ENCODE data around the gene PKD1. TPM values are rescaled to one million over a fixed set of nuclear protein-coding genes. Genes with fewer than 3 reads are reported as not detected.

The PKD1 gene
- total and polyA plus RNA-seq, 2 of the 13 experiments (the other 11 are each of a cell fraction or from before 2014, with no cell fraction given), result 22.1 to 23.0 TPM

- POLR2A ChIA-PET, result interaction anchor here (0.7 to 3.4 kb wide), 8 partner anchors 9 to 219 kb away, joined by 3 to 36 read pairs (median 3); partner anchors contain the start of genes ECI1, MSRB1, PGP and RPS2
- in situ Hi-C loops (cut with HindIII; ENCODE audit: extremely low pct_ligation_motif_present, low pct_unique_long_range_greater_than_20kb), result no loop called here
- TF ChIP-seq YEATS4 (CRISPR knock-in tag; IDR thresholded peaks at IDR 0.05; ENCODE audit: borderline replicate concordance) (no peak), IKZF5 (CRISPR knock-in tag; IDR thresholded peaks at IDR 0.05) (peak; percentile 36; the same call in 1 of the 2 replicates), CBX5 (CRISPR knock-in tag; IDR thresholded peaks at IDR 0.05; ENCODE audit: borderline replicate concordance) (no peak), MAFG (CRISPR knock-in tag; IDR thresholded peaks at IDR 0.05) (no peak), ZNF687 (CRISPR knock-in tag; IDR thresholded peaks at IDR 0.05) (peak; percentile 29; the same call in 1 of the 2 replicates), HNF1B (CRISPR knock-in tag; IDR thresholded peaks at IDR 0.05) (no peak), ZNF513 (CRISPR knock-in tag; conservative IDR thresholded peaks at IDR 0.05) (no peak), YEATS2 (CRISPR knock-in tag; IDR thresholded peaks at IDR 0.05; ENCODE audit: borderline replicate concordance) (0 out of 2 replicates have a peak, but pooled peaks have one; percentile 4), TFDP1 (CRISPR knock-in tag; IDR thresholded peaks at IDR 0.05; ENCODE audit: borderline replicate concordance) (0 out of 2 replicates have a peak, but pooled peaks have one; percentile 25), NR1H2 (CRISPR knock-in tag; IDR thresholded peaks at IDR 0.05; ENCODE audit: borderline replicate concordance, low read depth) (0 out of 2 replicates have a peak, but pooled peaks have one; percentile 30), HNRNPL (IDR thresholded peaks at IDR 0.05; ENCODE audit: low read depth, low read length) (peak; percentile 71; the same call in 1 of the 2 replicates), FOXA3 (CRISPR knock-in tag; IDR thresholded peaks at IDR 0.05) (no peak)
Observed at GRCh38 chr16:2162676-2163118, 27.0 kb upstream of the PKD1 start.

More at GRCh38 chr16:2162676-2163118, 27.0 kb upstream of the PKD1 start:
- peak overlapping the region; percentile 80 for H3K4me2 ChIP-seq (ENCODE audit: low read depth, low read length)
- DNase-seq (ENCODE audit: low spot score) (peak; percentile 62), FAIRE-seq (no peak), ATAC-seq (peak; percentile 49)
- H3K27ac ChIP-seq (ENCODE audit: extremely low read length, insufficient read depth, low read length), result peak overlapping the region; percentile 75
- BruUV-seq (replicated peaks), result no TSS peak
- CTCF ChIA-PET (ENCODE audit: low intra/inter-chr PET ratio, low total read pairs), result no interaction called here
- H3K27me3 ChIP-seq (ENCODE audit: control insufficient read depth in 1 of 2, insufficient read depth in 2 of 2, low read length in 2 of 2), result no peaks in the 10 kb centered on the region
- H3K4me1 ChIP-seq (ENCODE audit: insufficient read depth, low read length), result peaks cover 80% of the 10 kb centered on the region
- no peak overlapping the region for H2AFZ ChIP-seq (ENCODE audit: low read length)
- intact Hi-C loops (cut with micrococcal nuclease; ENCODE audit: unreplicated experiment), result loop anchor here (5.0 kb wide), 1 partner anchor 35 kb away; the partner anchor contains the start of gene CASKIN1
- no CpG with 5 or more reads among the region's 13 CpGs for WGBS (ENCODE audit: low lambda C conversion rate)
- H3K36me3 ChIP-seq (replicated peaks in 1 of 2; ENCODE audit: control insufficient read depth in 1 of 2, insufficient read depth in 2 of 2, low read length in 2 of 2), result peaks cover 9 to 18% of the 10 kb centered on the region in 2 experiments; a peak in 3 of 5 replicates
- H4K20me1 ChIP-seq (ENCODE audit: insufficient read depth, low read length), result peaks cover 30% of the 10 kb centered on the region
- H3K4me3 ChIP-seq (replicated peaks in 1 of 3; ENCODE audit: insufficient read depth in 1 of 3, low read depth in 2 of 3, low read length in 3 of 3), result peak overlapping the region in 2 of 3 experiments; percentile 45 to 60; a peak in 4 of 6 replicates
- peaks cover 42% of the 10 kb centered on the region for H3K79me2 ChIP-seq (ENCODE audit: insufficient read depth, low read length)
- peak overlapping the region; percentile 65 for H3K9ac ChIP-seq (ENCODE audit: insufficient read depth, low read depth, low read length)
- H3K9me3 ChIP-seq (ENCODE audit: low read length), result no peaks in the 10 kb centered on the region
